ENCODE data around the gene CEL. TPM values are rescaled to one million over a fixed set of nuclear protein-coding genes. Genes with fewer than 3 reads are reported as not detected.

Gene CEL
- total RNA-seq, 1 donor from 2014 or later: 3.4 TPM

- Mint-ChIP-seq H3K9me3 (ENCODE audit: unreplicated experiment) (no peaks in the 10 kb centered on the region), H3K4me3 (ENCODE audit: unreplicated experiment) (peak overlapping the region; percentile 86), H3K36me3 (ENCODE audit: low read depth, unreplicated experiment) (peaks cover 6% of the 10 kb centered on the region), H3K27ac (ENCODE audit: unreplicated experiment) (no peak overlapping the region), H3K27me3 (ENCODE audit: low read depth, unreplicated experiment) (no peaks in the 10 kb centered on the region), H3K4me1 (ENCODE audit: low read depth, unreplicated experiment) (peaks cover 26% of the 10 kb centered on the region)
- Histone ChIP-seq H3K9me3 (ENCODE audit: insufficient read depth, low read depth, low read length) (no peaks in the 10 kb centered on the region), H2AFZ (ENCODE audit: low read depth, low read length) (peak overlapping the region; percentile 70), H3K4me3 (ENCODE audit: insufficient read depth, low read depth, low read length) (peak overlapping the region; percentile 65), H3K79me2 (ENCODE audit: insufficient read depth, low read length) (peaks cover 49% of the 10 kb centered on the region), H3K4me2 (ENCODE audit: low read length) (peak overlapping the region; percentile 94), H3K4me1 (ENCODE audit: insufficient read depth, low read length) (peaks cover 43% of the 10 kb centered on the region), H3K27ac (ENCODE audit: low read depth, low read length) (no peak overlapping the region), H3K36me3 (ENCODE audit: insufficient read depth, low read length) (no peaks in the 10 kb centered on the region), H3K27me3 (ENCODE audit: insufficient read depth, low read length) (no peaks in the 10 kb centered on the region), H3K9ac (ENCODE audit: low read length) (peak overlapping the region; percentile 76), H4K20me1 (ENCODE audit: insufficient read depth, low read length) (peaks cover 84% of the 10 kb centered on the region)
- DNase-seq (ENCODE audit: low read depth): no peak
- TF ChIP-seq EZH2 (IDR thresholded peaks at IDR 0.05; ENCODE audit: insufficient read depth, low read length) (no peak), CTCF (IDR thresholded peaks at IDR 0.05; ENCODE audit: insufficient read depth, low read depth, low read length) (no peak)
- no peak for FAIRE-seq
Measured at GRCh38 chr9:133120501-133121197, 58.9 kb downstream of the CEL start.

Small RNA genes lying within 50 kb of the gene (microRNA-seq; reads per million reads assigned to microRNA genes)
- gene MIR6877: 24.4 reads per million, percentile 49 among the genes with 10 or more reads in this experiment

Other genes starting within 250 kb of the CEL start
- 0.27 and 0.84 TPM in 2 replicates for gene AK8, start 183.7 kb upstream of the CEL start, total RNA-seq
- 3.9 and 5.0 TPM in 2 replicates for gene SPACA9, start 183.1 kb upstream of the CEL start, total RNA-seq
- 45.5 and 50.6 TPM in 2 replicates for gene TSC1, start 117.4 kb upstream of the CEL start, total RNA-seq
- gene GFI1B, start 83.3 kb upstream of the CEL start, total RNA-seq: not detected in 2 replicates
- gene GTF3C5, start 31.0 kb upstream of the CEL start, total RNA-seq: 46.4 and 49.9 TPM in 2 replicates
- 41.2 and 46.6 TPM in 2 replicates for gene RALGDS, start 59.3 kb downstream of the CEL start, total RNA-seq
- gene GBGT1, start 101.9 kb downstream of the CEL start, total RNA-seq: 8.4 and 8.5 TPM in 2 replicates
- not detected in 2 replicates for gene OBP2B, start 147.3 kb downstream of the CEL start, total RNA-seq
- 0.10 TPM in 1 of 2 replicates, not detected in the other for gene ABO, start 213.2 kb downstream of the CEL start, total RNA-seq